Testis (tissue), 3 donors: ENCODE results near the gene HEPHL1. TPM values are rescaled to one million over a fixed set of nuclear protein-coding genes. Genes with fewer than 3 reads are reported as not detected.
"Not testable (repeated sequence)": the region's sequence is repeated elsewhere in the genome, so short reads cannot be mapped to it uniquely, and the experiment has no call there.

Experiments
- DNase-seq: peaks from one replicate; pipeline ENCODE4 v3.0.0-alpha.2; 2019
- H3K27ac ChIP-seq, 2 donors: fragments of 200-600 bp; sonication (generic); one replicate each; pipeline ENCODE4 v1.5.1; 2019
- H3K27me3 ChIP-seq: fragments of 200-600 bp; sonication (generic); one replicate; pipeline ENCODE4 v1.5.1; 2019
- H3K36me3 ChIP-seq: fragments of 200-600 bp; sonication (generic); one replicate; pipeline ENCODE4 v1.5.1; 2017; ENCODE audit warnings: low read depth; ENCODE audit errors: missing control alignments
- H3K4me1 ChIP-seq: fragments of 200-600 bp; sonication (generic); one replicate; pipeline ENCODE4 v1.5.1; 2019
- H3K4me3 ChIP-seq, 2 donors: fragments of 200-600 bp; sonication (generic); one replicate each; pipeline ENCODE4 v1.5.1; 2017 to 2019
- H3K9me3 ChIP-seq: fragments of 200-600 bp; sonication (generic); one replicate; pipeline ENCODE4 v1.5.1; 2017
- POLR2A ChIP-seq: fragments of 450-650 bp; IDR thresholded peaks from one replicate; pipeline ENCODE4 v1.6.1; 2017; ENCODE audit warnings: antibody characterized with exemption, mild to moderate bottlenecking, moderate library complexity
- WGBS, 2 donors: methylation state at CpG; one replicate each; pipeline ENCODE4 v1.1.5; 2018; 5-methylcytosine and 5-hydroxymethylcytosine counted together
- intact Hi-C: fragments of 100-400 bp; cut with DNase I; formaldehyde crosslinking; loops from one replicate; pipeline ENCODE4 v1.15.1; 2023; ENCODE audit warnings: low total_unique reads
- polyA plus RNA-seq: library from polyadenylated mRNA; stranded (reverse); fragments of 350-450 nt; fragmentation: Illumina TruSeq; extraction: RNeasy Lipid Tissue Mini Kit (QIAGEN cat#74804); gene quantifications from one replicate; pipeline ENCODE4 v1.2.3, GENCODE V29; 2014; ENCODE audit warnings: low read depth, low replicate concordance; ENCODE audit not compliant: insufficient read depth
- small RNA-seq, 2 donors: library from RNA; depleted of rRNA; stranded (forward); fragments of <200 nt; gene quantifications; one replicate each; pipeline ENCODE3, GENCODE V24; 2016
- total RNA-seq, 2 donors: library from RNA; depleted of rRNA; stranded (reverse); fragments of >200 nt; gene quantifications; one replicate each; pipeline ENCODE4 v1.2.3, GENCODE V29; 2016
- TF ChIP-seq, protein P1 (sequence below), 3 experiments: fragments of 450-650 bp in 2 of 3; fragments of 200-600 bp in 1 of 3; sonication (generic) in 1 of 3; IDR thresholded peaks; one replicate each; pipeline ENCODE4 v1.5.1; 2016 to 2019; ENCODE audit warnings: antibody characterized with exemption in 3 of 3, mild to moderate bottlenecking in 2 of 3, moderate library complexity in 1 of 3

The HEPHL1 gene
- total and polyA plus RNA-seq, 3 donors from 2014 or later, result 0.24 to 0.87 (median 0.54) TPM

DNA sequence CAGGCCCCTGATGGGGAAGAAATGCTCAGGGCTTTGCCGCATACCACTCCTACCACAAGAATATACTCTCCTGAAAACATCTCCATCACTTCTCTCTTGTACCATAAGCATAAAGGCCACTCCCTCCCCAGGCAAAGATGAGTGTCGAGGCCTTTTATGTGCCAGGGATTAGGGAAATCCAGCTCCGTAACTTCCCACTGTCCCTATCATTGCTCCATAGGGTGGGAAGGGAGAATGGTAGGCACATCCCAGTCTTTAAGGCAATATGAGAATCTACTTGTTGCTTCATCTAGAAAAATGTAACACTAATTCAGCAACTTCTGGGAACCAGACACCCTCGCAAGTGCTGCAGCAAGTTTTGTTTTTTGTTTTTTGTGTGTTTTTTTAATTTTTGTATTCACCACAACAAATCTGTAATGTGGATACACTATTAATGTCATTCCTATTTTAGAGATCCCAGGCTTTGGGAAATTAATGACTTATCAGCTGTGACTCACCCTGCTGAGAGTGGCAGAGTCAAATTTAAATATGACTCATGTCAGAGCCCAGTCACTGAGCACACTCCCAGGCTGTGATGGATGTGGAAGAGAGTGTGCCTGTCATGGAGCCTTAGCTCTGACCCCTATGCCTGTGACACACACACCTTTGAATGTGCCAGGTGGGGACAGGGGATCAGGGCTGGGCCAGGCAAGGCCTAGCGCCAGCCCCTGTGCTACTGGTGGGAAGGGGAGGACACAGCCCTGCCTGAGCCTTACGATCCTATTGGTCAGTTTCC is 130.9 kb downstream of the HEPHL1 start:
- Histone ChIP-seq H3K36me3 (no peaks in the 10 kb centered on the region), H3K4me3 (no peak overlapping the region), H3K4me1 (peaks cover 13% of the 10 kb centered on the region), H3K27me3 (no peaks in the 10 kb centered on the region), H3K9me3 (no peaks in the 10 kb centered on the region), H3K27ac (no peak overlapping the region)
- no peak for DNase-seq
- TF ChIP-seq, protein P1, sequence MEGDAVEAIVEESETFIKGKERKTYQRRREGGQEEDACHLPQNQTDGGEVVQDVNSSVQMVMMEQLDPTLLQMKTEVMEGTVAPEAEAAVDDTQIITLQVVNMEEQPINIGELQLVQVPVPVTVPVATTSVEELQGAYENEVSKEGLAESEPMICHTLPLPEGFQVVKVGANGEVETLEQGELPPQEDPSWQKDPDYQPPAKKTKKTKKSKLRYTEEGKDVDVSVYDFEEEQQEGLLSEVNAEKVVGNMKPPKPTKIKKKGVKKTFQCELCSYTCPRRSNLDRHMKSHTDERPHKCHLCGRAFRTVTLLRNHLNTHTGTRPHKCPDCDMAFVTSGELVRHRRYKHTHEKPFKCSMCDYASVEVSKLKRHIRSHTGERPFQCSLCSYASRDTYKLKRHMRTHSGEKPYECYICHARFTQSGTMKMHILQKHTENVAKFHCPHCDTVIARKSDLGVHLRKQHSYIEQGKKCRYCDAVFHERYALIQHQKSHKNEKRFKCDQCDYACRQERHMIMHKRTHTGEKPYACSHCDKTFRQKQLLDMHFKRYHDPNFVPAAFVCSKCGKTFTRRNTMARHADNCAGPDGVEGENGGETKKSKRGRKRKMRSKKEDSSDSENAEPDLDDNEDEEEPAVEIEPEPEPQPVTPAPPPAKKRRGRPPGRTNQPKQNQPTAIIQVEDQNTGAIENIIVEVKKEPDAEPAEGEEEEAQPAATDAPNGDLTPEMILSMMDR (IDR thresholded peaks at IDR 0.05), result no peak
- no peak for TF ChIP-seq POLR2A
- 81 to 87% methylated on average over 5 to 6 of the region's 6 CpGs for WGBS, 2 donors
- intact Hi-C loops, result no loop called here

DNA sequence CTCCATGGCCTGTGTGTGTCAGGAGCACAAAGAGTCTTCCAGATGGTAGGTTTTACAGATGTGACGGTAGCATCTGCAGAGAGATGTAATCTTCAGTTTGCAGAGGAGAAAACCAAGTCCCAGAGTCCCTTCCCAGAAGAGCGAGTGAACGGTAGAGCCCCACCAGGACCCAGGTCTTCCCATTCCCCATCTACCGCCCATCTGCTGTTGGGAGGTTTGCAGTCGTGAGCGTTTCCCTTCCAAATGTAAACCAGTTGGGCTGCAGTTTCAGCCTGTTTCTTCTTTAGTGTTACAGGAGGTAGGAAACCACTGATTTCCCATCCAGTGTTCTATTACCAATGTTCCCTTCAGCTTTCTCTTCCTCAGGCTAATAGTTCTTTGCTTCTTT is 131.5 kb downstream of the HEPHL1 start:
- Histone ChIP-seq H3K27ac (no peak overlapping the region), H3K4me1 (peaks cover 13% of the 10 kb centered on the region), H3K27me3 (no peaks in the 10 kb centered on the region), H3K4me3 (no peak overlapping the region), H3K36me3 (no peaks in the 10 kb centered on the region), H3K9me3 (no peaks in the 10 kb centered on the region)
- intact Hi-C loops, result no loop called here
- no peak for DNase-seq
- 93% methylated on average over 5 to 6 of the region's 6 CpGs for WGBS, 2 donors
- TF ChIP-seq, protein P1 (IDR thresholded peaks at IDR 0.05), result no peak
- TF ChIP-seq POLR2A, result no peak

DNA sequence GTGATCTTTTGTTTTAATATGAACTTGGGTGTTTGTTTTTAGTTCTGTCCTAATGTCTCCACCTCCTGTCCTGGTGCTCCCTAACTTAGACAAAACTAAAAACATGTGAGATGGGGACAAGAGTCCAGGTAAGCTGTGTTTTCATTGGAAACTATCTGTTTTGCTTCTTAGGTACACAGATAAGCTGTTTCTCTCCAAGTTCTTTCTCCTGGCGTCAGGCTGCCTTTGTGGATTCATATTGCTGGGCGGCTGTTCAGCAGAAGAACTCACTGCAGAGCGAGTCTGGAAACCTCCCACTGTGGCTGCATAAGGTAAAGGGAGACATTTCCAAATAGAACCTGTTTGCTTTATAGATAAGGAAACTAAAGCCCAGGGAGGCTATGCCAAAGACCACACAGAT is 132.2 kb downstream of the HEPHL1 start:
- H3K36me3 ChIP-seq, result no peaks in the 10 kb centered on the region
- no peak overlapping the region for H3K4me3 ChIP-seq
- H3K9me3 ChIP-seq, result no peaks in the 10 kb centered on the region
- 57 to 70% methylated on average over 3 of the region's 3 CpGs for WGBS, 2 donors
- no peaks in the 10 kb centered on the region for H3K27me3 ChIP-seq
- no peak for DNase-seq
- TF ChIP-seq, protein P1 (IDR thresholded peaks at IDR 0.05), result no peak
- no peak for TF ChIP-seq POLR2A
- H3K4me1 ChIP-seq, result peaks cover 13% of the 10 kb centered on the region
- no peak overlapping the region for H3K27ac ChIP-seq
- intact Hi-C loops, result no loop called here

DNA sequence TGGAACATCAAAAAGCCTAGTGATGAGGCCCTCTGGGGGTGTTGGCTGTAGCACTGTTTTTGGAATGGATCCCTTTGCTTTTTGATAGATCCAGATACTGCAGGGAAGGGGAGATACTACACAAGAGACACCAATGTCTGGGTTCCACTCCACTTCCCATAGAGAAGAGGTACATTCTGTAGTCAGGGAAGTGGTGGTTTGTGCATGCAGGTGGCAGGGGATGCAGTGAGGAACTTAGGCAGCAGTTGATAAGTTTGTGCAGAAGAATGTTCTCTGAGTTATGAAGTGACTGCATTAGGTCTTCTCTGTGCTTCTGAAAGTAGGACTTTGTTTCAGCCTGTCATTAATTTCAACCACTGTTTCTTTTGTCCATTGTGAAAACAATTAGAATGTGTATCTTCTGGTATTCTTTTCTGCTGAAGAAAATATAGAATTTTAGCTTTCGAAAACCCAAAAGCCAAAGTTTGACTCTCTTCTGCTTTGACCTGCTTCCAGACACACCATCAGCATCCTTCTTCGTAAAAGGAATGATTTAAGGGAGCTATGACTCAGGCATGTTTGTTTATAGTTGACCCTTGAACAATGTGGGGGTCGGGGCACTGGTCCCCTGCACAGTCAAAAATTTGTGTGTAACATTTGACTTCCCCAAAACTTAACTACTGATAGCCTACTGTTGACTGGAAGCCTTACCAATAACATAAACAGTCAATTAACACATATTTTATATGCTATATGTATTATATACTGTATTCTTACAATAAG is 133.1 kb downstream of the HEPHL1 start:
- intact Hi-C loops, result no loop called here
- no peaks in the 10 kb centered on the region for H3K36me3 ChIP-seq
- H3K4me3 ChIP-seq, result no peak overlapping the region
- H3K4me1 ChIP-seq, result peaks cover 8% of the 10 kb centered on the region
- no peak overlapping the region for H3K27ac ChIP-seq
- H3K27me3 ChIP-seq, result no peaks in the 10 kb centered on the region
- no peaks in the 10 kb centered on the region for H3K9me3 ChIP-seq
- 74 to 75% methylated on average over 3 of the region's 3 CpGs for WGBS, 2 donors
- TF ChIP-seq, protein P1 (IDR thresholded peaks at IDR 0.05), result no peak
- no peak for TF ChIP-seq POLR2A
- DNase-seq, result no peak

DNA sequence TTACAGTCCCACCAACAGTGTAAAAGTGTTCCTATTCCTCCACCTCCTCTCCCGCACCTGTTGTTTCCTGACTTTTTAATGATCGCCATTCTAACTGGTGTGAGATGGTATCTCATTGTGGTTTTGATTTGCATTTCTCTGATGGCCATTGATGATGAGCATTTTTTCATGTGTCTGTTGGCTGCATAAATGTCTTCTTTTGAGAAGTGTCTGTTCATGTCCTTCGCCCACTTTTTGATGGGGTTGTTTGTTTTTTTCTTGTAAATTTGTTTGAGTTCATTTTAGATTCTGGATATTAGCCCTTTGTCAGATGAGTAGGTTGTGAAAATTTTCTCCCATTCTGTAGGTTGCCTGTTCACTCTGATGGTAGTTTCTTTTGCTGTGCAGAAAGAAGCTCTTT is 136.2 kb downstream of the HEPHL1 start:
- WGBS, 2 donors, result 100% methylated on average over 3 of the region's 3 CpGs
- intact Hi-C loops, H3K4me1 ChIP-seq, H3K36me3 ChIP-seq, H3K9me3 ChIP-seq, H3K27ac ChIP-seq, H3K4me3 ChIP-seq, H3K27me3 ChIP-seq, DNase-seq: not testable (repeated sequence)

Small RNAs within 50 kb of the gene (small RNA-seq; reads per million reads assigned to genes)
- 0 reads per million in 2 donors for gene AP002795.1

Other genes starting within 250 kb of the HEPHL1 start
- gene MED17, start 237.1 kb upstream of the HEPHL1 start, total RNA-seq, result 10 to 100 TPM; 23.2 to 29.8 TPM
- 22.4 TPM for gene MED17, start 237.1 kb upstream of the HEPHL1 start, polyA plus RNA-seq
- gene VSTM5, start 170.7 kb upstream of the HEPHL1 start, total RNA-seq, result under 1 TPM; 0.31 to 0.50 TPM
- gene VSTM5, start 170.7 kb upstream of the HEPHL1 start, polyA plus RNA-seq, result 0.26 TPM
- 10 to 100 TPM; 42.0 to 55.3 TPM for gene PANX1, start 107.5 kb downstream of the HEPHL1 start, total RNA-seq
- 22.2 TPM for gene PANX1, start 107.5 kb downstream of the HEPHL1 start, polyA plus RNA-seq